ENCODE measurements around the gene ST3GAL2. TPM values are rescaled to one million over a fixed set of nuclear protein-coding genes. Genes with fewer than 3 reads are reported as not detected.
A peak's percentile ranks its signal among the peaks of the same experiment; 100 is the strongest.

ST3GAL2 gene
- total RNA-seq, 1 donor from 2014 or later, result 37.2 TPM

GRCh38 chr16:70442344-70442743, 3.4 kb upstream of the ST3GAL2 start:
- Mint-ChIP-seq H3K27me3 (peaks cover 5% of the 10 kb centered on the region), H3K36me3 (no peaks in the 10 kb centered on the region), H3K4me3 (no peak overlapping the region), H3K27ac (no peak overlapping the region), H3K9me3 (no peaks in the 10 kb centered on the region), H3K4me1 (ENCODE audit: unreplicated experiment) (peaks cover 16% of the 10 kb centered on the region)
- TF ChIP-seq, protein P1, sequence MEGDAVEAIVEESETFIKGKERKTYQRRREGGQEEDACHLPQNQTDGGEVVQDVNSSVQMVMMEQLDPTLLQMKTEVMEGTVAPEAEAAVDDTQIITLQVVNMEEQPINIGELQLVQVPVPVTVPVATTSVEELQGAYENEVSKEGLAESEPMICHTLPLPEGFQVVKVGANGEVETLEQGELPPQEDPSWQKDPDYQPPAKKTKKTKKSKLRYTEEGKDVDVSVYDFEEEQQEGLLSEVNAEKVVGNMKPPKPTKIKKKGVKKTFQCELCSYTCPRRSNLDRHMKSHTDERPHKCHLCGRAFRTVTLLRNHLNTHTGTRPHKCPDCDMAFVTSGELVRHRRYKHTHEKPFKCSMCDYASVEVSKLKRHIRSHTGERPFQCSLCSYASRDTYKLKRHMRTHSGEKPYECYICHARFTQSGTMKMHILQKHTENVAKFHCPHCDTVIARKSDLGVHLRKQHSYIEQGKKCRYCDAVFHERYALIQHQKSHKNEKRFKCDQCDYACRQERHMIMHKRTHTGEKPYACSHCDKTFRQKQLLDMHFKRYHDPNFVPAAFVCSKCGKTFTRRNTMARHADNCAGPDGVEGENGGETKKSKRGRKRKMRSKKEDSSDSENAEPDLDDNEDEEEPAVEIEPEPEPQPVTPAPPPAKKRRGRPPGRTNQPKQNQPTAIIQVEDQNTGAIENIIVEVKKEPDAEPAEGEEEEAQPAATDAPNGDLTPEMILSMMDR (conservative IDR thresholded peaks at IDR 0.05), result no peak
- no peak for DNase-seq (ENCODE audit: extremely low spot score, unreplicated experiment)

GRCh38 chr16:70441406-70441990, 2.6 kb upstream of the ST3GAL2 start:
- H3K4me3 Mint-ChIP-seq, result peak overlapping the region; percentile 57

DNA sequence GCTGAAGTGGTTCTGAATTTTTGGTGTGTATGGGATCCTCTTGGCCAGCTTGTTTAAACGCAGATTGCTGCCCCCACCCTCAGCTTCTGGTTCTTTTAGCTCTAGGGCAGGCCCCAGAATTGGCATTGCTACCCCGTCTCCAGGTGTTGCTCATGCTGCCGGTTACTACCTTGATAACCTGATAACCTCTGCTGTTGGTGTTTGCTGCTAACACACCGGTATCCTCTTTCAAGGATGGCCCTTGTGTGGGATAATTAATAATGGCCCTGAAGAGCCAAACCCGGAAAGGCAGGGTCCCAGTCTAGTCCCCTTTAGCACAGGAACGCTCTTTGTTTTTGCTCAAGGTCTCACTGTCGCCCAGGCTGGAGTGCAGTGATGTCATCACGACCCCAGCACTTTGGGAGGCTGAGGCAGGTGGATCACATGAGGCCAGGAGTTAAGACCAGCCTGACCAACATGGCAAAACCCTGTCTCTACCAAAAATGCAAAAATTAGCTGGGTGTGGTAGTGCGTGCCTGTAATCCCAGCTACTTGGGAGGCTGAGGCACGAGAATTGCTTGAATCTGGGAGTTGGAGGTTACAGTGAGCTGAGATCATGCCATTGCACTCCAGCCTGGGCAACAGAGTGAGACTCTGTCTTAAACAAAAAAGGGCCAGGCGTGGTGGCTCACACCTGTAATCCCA, 1.3 kb upstream of the ST3GAL2 start:
- H3K4me1 Mint-ChIP-seq (ENCODE audit: unreplicated experiment), result peaks cover 28% of the 10 kb centered on the region
- H3K9me3 Mint-ChIP-seq, result no peaks in the 10 kb centered on the region
- TF ChIP-seq, protein P1 (conservative IDR thresholded peaks at IDR 0.05), result no peak
- peak overlapping the region; percentile 96 for H3K4me3 Mint-ChIP-seq
- DNase-seq (ENCODE audit: extremely low spot score, unreplicated experiment), result no peak
- peaks cover 5% of the 10 kb centered on the region for H3K27me3 Mint-ChIP-seq
- H3K36me3 Mint-ChIP-seq, result no peaks in the 10 kb centered on the region
- H3K27ac Mint-ChIP-seq, result peak overlapping the region; percentile 11

More at GRCh38 chr16:70441406-70441990, 2.6 kb upstream of the ST3GAL2 start:
- Mint-ChIP-seq H3K27me3 (peaks cover 5% of the 10 kb centered on the region), H3K4me1 (ENCODE audit: unreplicated experiment) (peaks cover 24% of the 10 kb centered on the region), H3K9me3 (no peaks in the 10 kb centered on the region), H3K27ac (no peak overlapping the region), H3K36me3 (no peaks in the 10 kb centered on the region)
- TF ChIP-seq, protein P1 (conservative IDR thresholded peaks at IDR 0.05), result no peak
- no peak for DNase-seq (ENCODE audit: extremely low spot score, unreplicated experiment)

- Mint-ChIP-seq H3K4me3 (peak overlapping the region; percentile 97), H3K36me3 (no peaks in the 10 kb centered on the region)
- DNase-seq (ENCODE audit: extremely low spot score, unreplicated experiment), result no peak
Observed at GRCh38 chr16:70438585-70438968, 323 bp downstream of the ST3GAL2 start.

DNA sequence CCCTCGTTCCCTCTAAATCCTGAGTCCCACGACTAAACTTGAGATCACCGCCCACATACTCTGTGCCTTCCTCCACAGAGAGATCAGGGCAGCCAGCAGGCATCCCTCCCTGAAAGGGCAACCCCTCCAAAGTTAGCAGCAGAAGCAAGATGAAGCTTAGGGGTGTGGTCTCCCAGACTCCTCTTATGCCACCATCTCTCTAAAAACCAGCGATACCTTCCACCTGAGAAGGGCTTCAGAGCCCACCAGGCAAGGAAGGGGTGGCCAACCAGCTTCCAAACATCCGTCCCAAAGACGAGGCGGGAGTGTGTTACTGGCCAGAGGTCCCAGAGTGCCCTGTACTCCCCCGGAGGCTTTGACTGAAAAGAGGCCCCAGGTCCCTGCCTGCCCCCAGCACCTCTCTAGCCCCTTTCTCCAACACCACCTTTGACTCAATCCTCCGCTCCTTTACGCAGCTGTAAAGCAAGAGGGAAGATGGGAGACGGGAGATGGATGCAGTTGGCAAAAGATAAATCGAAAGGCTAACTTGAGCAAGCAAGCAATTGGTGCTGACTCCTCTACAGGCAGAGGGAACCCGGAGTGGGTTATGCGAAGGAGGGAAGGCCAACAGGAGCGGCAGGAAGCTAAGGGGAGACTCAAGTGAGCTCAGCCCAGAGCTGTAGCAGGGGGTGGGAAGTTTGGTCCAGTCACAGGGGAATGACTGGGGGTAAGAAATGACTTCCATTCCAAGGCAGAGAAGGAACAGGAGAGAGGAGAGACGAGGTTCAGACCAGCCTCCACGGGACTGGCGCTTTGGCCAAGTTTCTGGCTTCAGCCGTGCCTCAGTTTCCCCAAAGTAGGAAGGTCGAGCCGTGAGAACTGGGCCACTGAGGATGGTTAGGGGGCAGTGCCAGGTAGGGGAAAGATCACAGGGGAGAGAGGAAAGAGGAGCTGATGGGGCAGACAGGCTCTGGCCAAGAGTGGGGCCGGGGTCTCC, 1.0 kb downstream of the ST3GAL2 start:
- peaks cover 37% of the 10 kb centered on the region for H3K4me1 Mint-ChIP-seq (ENCODE audit: unreplicated experiment)
- DNase-seq (ENCODE audit: extremely low spot score, unreplicated experiment), result no peak
- H3K9me3 Mint-ChIP-seq, result no peaks in the 10 kb centered on the region

More at GRCh38 chr16:70438585-70438968, 323 bp downstream of the ST3GAL2 start:
- TF ChIP-seq, protein P1 (conservative IDR thresholded peaks at IDR 0.05), result no peak
- Mint-ChIP-seq H3K27ac (peak overlapping the region; percentile 84), H3K9me3 (no peaks in the 10 kb centered on the region), H3K4me1 (ENCODE audit: unreplicated experiment) (peaks cover 30% of the 10 kb centered on the region), H3K27me3 (peaks cover 5% of the 10 kb centered on the region)

More for the DNA sequence above, 1.0 kb downstream of the ST3GAL2 start:
- Mint-ChIP-seq H3K4me3 (peak overlapping the region; percentile 97), H3K36me3 (no peaks in the 10 kb centered on the region), H3K27me3 (peaks cover 5% of the 10 kb centered on the region), H3K27ac (peak overlapping the region; percentile 84)
- TF ChIP-seq, protein P1 (conservative IDR thresholded peaks at IDR 0.05), result no peak

All from type B pancreatic cell (in vitro differentiated cells).